GM10266 (cell line): Measurements from ENCODE around the gene TTLL10.

Source experiments
- DNase-seq: peaks from one replicate; pipeline ENCODE4 v3.0.0; 2012; ENCODE audit errors: extremely low spot score
- CTCF ChIP-seq: IDR thresholded peaks from 2 replicates; pipeline ENCODE4 v1.5.1; 2012; ENCODE audit warnings: mild to moderate bottlenecking, low read depth; ENCODE audit not compliant: control insufficient read depth, insufficient read depth; ENCODE audit errors: missing control alignments

Gene TTLL10

GRCh38 chr1:1215080-1215676 is 41.5 kb downstream of the TTLL10 start:
- no peak for TF ChIP-seq CTCF
- DNase-seq = no peak

DNA sequence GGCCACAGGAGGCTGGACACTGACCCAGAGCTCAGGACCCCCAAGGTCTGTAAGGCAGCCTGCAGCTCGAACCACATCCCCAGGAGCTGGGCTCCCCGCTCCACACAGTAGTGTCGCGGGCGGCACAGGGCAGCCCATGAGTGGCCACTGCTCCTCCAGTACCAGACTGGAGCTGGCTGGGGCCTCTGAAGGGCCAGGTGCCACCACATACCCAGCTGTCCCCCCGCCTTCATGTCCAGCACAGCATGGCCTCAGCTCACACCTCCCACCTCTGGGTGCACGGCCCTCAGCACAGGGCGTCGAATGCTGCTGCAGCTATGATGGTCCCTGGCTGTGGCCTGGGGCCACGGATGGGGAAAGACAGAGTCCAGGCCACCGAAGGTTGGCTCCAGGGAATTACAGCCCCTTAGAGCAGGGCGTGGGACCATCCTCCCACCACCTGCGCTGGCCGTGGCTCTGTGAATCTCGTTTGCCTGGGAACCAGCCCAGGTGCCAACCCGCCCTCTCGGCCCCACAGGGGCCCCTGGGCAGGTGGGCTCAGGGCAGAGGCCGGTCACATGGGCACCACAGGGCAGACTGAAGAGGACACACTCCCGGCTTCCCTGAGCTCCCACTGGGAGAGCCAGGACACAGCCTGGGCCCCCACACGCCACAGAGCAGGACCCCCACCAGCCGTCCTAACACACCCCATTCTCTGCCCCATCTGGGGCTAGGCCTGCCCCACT is 42.4 kb downstream of the TTLL10 start:
- no peak for TF ChIP-seq CTCF
- no peak for DNase-seq

- TF ChIP-seq CTCF = no peak
- DNase-seq = no peak
Measured at GRCh38 chr1:1216770-1217620, 43.3 kb downstream of the TTLL10 start.

DNA sequence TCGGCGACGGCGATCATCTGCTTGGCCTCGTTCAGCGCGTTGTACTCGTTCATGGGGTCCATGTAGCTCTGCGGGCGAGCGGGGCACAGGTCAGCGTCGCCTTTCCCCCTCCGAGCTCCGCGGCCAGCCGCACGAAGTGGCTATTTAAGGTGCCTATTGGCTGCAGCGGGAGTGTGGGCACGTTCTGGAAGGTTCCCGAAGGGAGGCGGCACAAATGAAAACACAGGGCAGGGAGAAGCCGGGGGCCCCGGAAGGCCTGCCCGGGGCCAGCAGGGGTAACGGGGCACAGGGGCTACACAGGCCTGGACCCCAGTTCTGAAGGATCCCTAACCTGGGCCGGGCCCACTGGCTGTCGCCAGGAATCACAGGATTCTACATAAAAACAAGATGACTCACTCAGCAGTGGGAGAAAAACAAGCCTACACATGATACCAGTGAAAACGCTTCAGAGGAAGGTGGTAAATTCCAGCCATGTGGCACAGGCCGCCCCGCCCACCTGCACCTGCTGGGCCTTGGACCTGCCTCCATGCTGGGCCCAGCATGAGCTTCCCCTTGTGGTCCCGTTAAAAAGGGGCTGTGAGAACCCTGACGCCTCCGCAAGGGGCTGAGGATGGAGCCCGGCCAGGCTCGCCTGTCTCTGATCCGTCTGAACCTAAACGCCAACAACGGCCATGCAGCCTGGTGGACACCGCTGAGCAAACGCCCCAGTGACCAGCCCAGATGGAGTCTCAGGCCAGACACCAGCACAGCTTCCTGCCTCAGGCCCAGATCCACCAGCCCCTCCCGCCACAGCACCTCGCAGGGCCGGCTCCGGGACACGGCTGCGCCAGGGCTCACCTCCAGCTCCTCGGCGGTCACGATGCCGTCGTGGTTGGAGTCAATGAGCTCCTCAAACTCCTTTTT is 44.2 kb downstream of the TTLL10 start:
- no peak for DNase-seq
- TF ChIP-seq CTCF = no peak

DNA sequence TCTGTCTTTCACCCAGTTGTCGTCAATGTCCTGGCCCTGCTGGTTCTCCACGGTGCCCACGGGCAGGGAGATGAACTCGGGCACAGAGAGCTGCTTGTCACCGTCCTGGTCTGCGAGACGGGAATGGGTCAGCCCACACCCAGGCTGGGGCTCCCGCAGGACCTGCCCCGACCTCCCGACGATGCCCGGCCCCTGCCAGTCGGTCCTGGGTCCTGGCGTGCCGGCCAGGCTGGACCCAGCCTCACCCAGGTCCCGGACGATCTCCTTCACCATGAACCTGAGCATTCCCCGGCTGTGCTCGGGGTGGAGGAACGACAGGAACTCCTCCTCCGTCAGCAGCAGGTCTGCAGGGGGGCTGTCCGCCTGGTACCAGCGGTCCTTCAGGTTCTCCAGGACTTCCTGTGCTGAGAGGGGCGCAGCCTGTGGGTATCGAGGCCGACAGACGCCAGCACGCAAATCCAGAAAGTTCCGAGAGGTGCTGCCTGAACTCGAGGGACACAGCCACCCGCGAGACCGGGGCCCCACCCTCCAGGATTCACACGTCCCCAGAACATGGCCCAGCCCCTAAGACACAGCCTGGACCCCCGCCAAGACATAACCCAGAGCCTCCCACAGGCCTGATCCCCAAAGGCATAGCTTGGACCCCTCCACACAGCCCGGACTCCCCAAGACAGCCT is 45.0 kb downstream of the TTLL10 start:
- no peak for TF ChIP-seq CTCF
- DNase-seq = no peak

DNA sequence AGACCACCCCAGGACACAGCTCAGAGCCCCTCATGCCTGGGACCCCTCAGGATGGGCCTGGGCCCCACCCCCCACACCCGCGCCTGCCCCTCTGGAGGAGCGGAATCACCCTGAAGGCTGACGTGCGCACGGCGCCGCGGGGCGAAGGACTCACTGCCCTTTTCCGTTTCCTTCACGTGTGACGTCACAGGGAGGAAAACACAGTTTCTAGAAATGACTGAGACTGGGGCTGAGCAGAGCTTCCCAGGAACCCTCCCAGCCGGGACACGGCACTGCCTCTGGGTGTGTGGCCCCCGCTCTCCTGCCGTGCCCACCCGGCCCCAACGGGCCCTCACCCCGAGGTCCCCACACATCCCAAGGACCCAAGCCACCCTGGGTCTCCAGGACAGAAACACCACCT is 45.7 kb downstream of the TTLL10 start:
- no peak for DNase-seq
- TF ChIP-seq CTCF = no peak
